Measurements from ENCODE around the gene DPH2.

DPH2 gene

DNA sequence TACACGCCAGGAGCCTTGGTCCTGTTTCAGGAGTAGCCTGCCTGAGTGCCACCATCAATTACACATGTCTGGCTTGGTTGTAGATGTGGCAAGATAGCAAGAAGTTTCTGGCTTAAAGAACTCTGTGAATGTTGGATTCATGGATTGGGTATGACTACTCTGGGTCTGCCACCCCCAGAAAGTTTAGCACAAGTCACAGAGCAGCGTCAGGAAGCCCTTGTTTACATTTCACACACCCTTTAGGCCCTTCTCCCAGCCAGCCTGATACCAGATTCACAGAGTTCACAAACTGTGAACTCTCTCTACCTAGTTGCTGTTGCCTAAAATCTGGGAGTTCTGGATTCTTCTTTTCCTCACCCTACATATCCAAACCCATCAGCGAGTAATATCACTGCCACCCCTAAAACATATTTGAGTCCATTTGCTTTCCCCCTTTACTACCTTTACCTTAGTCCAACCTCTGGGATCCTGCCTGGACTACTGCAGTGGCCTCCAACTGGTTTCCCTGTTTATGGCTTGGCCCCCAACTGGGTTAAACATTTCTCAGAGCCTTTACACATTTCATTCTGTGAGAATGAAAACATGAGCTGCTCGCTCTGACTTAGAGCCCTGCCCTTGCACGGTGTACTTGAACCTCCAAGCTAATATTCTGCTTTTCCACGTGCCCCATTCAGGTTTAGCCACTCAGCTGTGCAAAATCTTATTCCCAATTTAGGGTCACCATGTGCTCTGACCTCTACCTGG, 17.5 kb downstream of the DPH2 start:
- Histone ChIP-seq H3K9ac (ENCODE audit: low read length) (no peak overlapping the region), H3K9me3 (ENCODE audit: low read length) (no peaks in the 10 kb centered on the region), H3K4me1 (ENCODE audit: insufficient read depth, low read length) (peaks cover 15% of the 10 kb centered on the region), H3K27me3 (ENCODE audit: control insufficient read depth in 1 of 2, insufficient read depth in 2 of 2, low read length in 2 of 2) (no peaks in the 10 kb centered on the region), H3K36me3 (ENCODE audit: insufficient read depth, low read length) (peaks cover 8% of the 10 kb centered on the region), H3K27ac (ENCODE audit: low read depth, low read length) (no peak overlapping the region), H3K4me3 (ENCODE audit: low read depth in 1 of 2, low read length in 2 of 2) (no peak overlapping the region)

DNA sequence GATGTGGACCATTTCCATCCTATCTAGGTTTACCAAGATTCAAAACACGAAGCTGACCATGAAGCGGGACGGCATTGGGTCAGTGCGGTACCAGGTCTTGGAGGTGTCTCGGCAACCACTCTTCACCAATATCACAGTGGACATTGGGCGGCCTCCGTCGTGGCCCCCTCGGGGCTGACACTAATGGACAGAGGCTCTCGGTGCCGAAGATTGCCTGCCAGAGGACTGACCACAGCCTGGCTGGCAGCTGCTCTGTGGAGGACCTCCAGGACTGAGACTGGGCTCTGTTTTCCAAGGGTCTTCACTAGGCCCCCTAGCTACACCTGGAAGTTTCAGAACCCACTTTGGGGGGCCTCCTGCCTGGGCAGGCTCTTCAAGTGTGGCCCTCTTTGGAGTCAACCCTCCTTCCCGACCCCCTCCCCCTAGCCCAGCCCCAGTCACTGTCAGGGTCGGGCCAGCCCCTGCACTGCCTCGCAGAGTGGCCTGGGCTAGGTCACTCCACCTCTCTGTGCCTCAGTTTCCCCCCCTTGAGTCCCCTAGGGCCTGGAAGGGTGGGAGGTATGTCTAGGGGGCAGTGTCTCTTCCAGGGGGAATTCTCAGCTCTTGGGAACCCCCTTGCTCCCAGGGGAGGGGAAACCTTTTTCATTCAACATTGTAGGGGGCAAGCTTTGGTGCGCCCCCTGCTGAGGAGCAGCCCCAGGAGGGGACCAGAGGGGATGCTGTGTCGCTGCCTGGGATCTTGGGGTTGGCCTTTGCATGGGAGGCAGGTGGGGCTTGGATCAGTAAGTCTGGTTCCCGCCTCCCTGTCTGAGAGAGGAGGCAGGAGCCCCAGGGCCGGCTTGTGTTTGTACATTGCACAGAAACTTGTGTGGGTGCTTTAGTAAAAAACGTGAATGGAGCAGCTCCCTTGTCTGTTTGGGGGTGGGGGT, 20.7 kb downstream of the DPH2 start:
- Histone ChIP-seq H3K4me1 (ENCODE audit: insufficient read depth, low read length) (peaks cover 16% of the 10 kb centered on the region), H3K4me3 (ENCODE audit: low read depth in 1 of 2, low read length in 2 of 2) (peak overlapping the region; percentile 63 to 79), H3K9ac (ENCODE audit: low read length) (peak overlapping the region; percentile 57), H3K27ac (ENCODE audit: low read depth, low read length) (peak overlapping the region; percentile 75), H3K27me3 (ENCODE audit: control insufficient read depth in 1 of 2, insufficient read depth in 2 of 2, low read length in 2 of 2) (no peaks in the 10 kb centered on the region), H3K36me3 (ENCODE audit: insufficient read depth, low read length) (peaks cover 6% of the 10 kb centered on the region), H3K9me3 (ENCODE audit: low read length) (no peaks in the 10 kb centered on the region)

DNA sequence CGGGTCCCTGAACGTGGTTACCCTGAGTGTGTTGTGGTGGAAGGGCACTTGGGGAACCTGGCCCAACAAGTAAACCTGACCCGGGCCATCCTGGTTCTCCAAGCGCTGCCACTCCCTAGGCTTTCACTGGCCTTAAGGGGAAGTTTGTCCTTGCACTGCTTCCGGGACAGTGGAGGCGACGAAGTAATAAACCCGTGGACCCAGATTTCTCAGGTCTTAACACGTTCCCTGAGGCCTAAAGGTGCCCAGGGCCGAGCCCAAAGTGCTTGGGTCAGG, 21.3 kb downstream of the DPH2 start:
- H3K27ac ChIP-seq (ENCODE audit: low read depth, low read length), result peak overlapping the region; percentile 75
- peak overlapping the region; percentile 57 for H3K9ac ChIP-seq (ENCODE audit: low read length)

DNA sequence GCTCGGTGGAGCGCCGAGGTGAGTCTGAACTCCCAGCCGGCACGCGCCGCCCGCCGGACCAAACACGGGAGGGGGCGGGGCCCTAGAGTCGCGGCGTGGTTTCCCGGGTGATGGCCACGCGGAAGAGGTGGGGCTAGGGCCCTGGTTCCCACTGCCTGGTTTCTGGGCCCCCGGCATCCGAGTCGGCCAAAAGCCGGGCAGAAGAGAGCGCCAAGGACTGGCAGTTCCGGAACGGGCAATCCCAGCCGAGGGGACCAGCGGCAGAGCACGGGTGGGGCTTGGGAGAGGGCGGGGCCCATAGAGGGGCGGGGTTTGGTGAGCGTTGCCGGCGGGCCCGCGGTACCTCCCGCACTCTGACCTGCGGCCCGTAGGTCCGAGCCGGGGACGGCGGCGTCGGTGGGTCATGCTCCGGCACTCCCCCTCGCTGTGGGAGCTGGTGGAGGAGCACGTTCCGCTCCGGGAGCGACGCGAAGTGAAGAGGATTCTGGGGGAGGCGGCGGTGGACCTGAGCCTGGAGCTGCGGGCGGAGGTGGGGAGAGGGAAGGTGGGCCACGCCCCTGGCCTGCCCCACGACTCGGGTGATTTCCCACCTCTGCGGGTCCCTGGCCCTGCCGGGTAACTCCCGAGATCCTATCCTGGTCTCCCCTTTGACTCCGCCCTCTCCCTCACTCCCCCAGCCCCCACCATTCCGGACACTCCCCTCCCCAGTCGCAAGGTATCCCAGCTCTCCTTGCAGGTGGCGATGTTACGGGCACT, 21.8 kb downstream of the DPH2 start, which contains the start of gene CCDC24:
Gene CCDC24, plus strand, starts transcription at position 124 of the 756 bp plus-strand sequence. Its CDS starts 280 bp downstream, at position 404.
- Histone ChIP-seq H3K27ac (ENCODE audit: low read depth, low read length) (peak within 1 kb of the TSS; percentile 75), H3K27me3 (ENCODE audit: control insufficient read depth in 1 of 2, insufficient read depth in 2 of 2, low read length in 2 of 2) (no peaks in the 10 kb centered on the region), H3K4me1 (ENCODE audit: insufficient read depth, low read length) (peaks cover 16% of the 10 kb centered on the region), H3K36me3 (ENCODE audit: insufficient read depth, low read length) (no peaks in the 10 kb centered on the region), H3K9me3 (ENCODE audit: low read length) (no peaks in the 10 kb centered on the region), H3K4me3 (ENCODE audit: low read depth in 1 of 2, low read length in 2 of 2) (peak within 1 kb of the TSS; percentile 63 to 79), H3K9ac (ENCODE audit: low read length) (peak within 1 kb of the TSS; percentile 57)

More for the DNA sequence above, 21.3 kb downstream of the DPH2 start:
- Histone ChIP-seq H3K4me3 (ENCODE audit: low read depth in 1 of 2, low read length in 2 of 2) (peak overlapping the region; percentile 63 to 79), H3K9me3 (ENCODE audit: low read length) (no peaks in the 10 kb centered on the region), H3K4me1 (ENCODE audit: insufficient read depth, low read length) (peaks cover 16% of the 10 kb centered on the region), H3K36me3 (ENCODE audit: insufficient read depth, low read length) (peaks cover under 1% of the 10 kb centered on the region), H3K27me3 (ENCODE audit: control insufficient read depth in 1 of 2, insufficient read depth in 2 of 2, low read length in 2 of 2) (no peaks in the 10 kb centered on the region)

DNA sequence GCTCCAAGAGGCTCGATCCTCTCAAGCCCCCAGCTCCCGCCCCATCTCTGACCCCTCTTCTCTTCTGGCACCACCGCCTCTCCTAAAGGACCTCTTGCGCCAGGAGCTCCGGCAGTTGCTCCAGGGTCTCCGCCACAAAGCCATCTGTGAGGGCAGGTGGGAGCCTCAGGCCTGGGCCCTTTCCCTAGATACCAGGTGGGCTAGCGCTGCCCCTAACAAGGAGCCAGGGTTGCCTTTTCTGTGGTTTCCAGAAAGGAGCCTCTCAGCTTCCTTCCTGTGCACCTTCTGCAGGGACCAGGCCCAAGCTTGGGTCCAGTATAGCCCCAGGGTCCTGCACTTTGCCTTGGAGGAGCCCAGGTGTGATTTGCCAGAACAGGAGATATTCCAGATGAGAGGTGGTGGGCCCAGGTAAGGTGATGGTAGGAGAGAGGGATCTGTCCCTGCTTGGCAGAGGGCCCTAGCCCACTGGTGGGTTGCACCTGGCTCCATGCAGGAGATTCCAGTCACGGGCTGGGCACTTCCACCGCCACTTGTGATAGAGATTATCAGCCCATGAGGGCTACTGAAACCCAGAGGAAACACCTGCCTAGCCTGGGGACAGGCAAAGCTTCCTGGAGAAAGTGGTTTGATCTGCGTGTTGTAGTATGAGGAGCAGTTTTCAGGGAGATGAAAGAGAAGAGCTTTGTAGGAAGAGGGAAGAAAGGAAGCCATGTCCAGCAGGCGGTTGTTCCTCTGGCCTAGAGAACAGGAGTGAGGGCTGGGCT, 22.6 kb downstream of the DPH2 start:
- Histone ChIP-seq H3K27me3 (ENCODE audit: control insufficient read depth in 1 of 2, insufficient read depth in 2 of 2, low read length in 2 of 2) (no peaks in the 10 kb centered on the region), H3K9ac (ENCODE audit: low read length) (peak overlapping the region; percentile 57), H3K36me3 (ENCODE audit: insufficient read depth, low read length) (no peaks in the 10 kb centered on the region), H3K9me3 (ENCODE audit: low read length) (no peaks in the 10 kb centered on the region), H3K4me3 (ENCODE audit: low read depth in 1 of 2, low read length in 2 of 2) (peak overlapping the region; percentile 63 to 79), H3K4me1 (ENCODE audit: insufficient read depth, low read length) (peaks cover 16% of the 10 kb centered on the region), H3K27ac (ENCODE audit: low read depth, low read length) (peak overlapping the region; percentile 75)

DNA sequence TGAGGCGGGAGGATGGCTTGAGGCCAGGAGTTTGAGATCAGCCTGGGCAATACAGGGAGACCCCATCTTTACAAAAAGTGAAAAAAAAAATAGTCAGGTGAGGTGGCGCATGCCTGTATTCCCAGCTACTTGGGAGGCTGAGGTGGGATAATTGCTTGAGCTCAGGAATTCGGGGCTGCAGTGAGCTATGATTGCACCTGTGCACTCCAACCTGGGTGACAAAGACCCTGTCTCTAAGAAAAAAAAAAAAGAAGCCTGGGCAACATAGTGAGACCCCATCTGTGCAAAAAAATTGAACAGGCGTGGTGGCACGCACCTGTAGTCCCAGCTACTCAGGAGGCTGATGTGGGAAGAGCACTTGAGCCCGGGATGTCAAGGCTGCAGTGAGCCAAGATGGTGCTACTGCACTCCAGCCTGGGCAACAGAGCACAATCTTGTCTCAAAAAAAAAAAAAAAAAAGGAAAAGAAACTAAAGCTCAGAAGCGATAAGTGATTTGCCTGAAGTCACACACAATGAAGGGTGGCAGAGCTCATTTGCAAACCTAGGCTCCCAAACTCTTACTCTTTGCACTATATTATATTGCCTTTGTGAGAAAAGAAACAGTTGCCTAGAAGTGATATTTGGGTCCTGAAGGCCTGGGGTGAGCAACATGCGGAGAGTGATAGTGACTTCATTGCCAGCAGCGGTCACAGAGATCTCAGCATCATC, 23.6 kb downstream of the DPH2 start:
- H3K27me3 ChIP-seq (ENCODE audit: control insufficient read depth in 1 of 2, insufficient read depth in 2 of 2, low read length in 2 of 2), result no peaks in the 10 kb centered on the region
- no peak overlapping the region for H3K27ac ChIP-seq (ENCODE audit: low read depth, low read length)
- H3K36me3 ChIP-seq (ENCODE audit: insufficient read depth, low read length), result no peaks in the 10 kb centered on the region
- no peaks in the 10 kb centered on the region for H3K9me3 ChIP-seq (ENCODE audit: low read length)
- no peak overlapping the region for H3K4me3 ChIP-seq (ENCODE audit: low read depth in 1 of 2, low read length in 2 of 2)
- no peak overlapping the region for H3K9ac ChIP-seq (ENCODE audit: low read length)
- H3K4me1 ChIP-seq (ENCODE audit: insufficient read depth, low read length), result peaks cover 16% of the 10 kb centered on the region

DNA sequence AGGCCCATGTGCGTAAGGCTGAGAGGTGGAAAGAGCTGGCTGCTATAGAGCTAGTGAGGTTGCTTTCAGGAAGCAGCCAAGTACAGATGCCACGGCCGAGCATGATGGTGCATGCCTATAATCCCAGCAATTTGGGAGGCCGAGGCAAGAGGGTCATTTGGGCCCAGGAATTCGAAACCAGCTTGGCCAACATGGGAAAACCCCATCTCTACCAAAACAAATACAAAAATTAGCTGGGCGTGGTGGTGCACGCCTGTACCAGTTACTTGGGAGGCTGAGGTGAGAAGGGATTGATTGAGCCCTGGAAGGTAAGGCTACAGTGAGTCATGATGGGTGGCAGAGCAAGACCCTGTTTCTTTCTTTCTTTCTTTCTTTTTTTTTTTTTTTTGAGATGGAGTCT, 24.3 kb downstream of the DPH2 start:
- H3K27me3 ChIP-seq (ENCODE audit: control insufficient read depth in 1 of 2, insufficient read depth in 2 of 2, low read length in 2 of 2), result no peaks in the 10 kb centered on the region
- H3K4me3 ChIP-seq (ENCODE audit: low read depth in 1 of 2, low read length in 2 of 2), result no peak overlapping the region
- H3K9me3 ChIP-seq (ENCODE audit: low read length), result no peaks in the 10 kb centered on the region
- H3K4me1 ChIP-seq (ENCODE audit: insufficient read depth, low read length), result peaks cover 16% of the 10 kb centered on the region
- H3K36me3 ChIP-seq (ENCODE audit: insufficient read depth, low read length), result no peaks in the 10 kb centered on the region
- no peak overlapping the region for H3K9ac ChIP-seq (ENCODE audit: low read length)
- no peak overlapping the region for H3K27ac ChIP-seq (ENCODE audit: low read depth, low read length)

DNA sequence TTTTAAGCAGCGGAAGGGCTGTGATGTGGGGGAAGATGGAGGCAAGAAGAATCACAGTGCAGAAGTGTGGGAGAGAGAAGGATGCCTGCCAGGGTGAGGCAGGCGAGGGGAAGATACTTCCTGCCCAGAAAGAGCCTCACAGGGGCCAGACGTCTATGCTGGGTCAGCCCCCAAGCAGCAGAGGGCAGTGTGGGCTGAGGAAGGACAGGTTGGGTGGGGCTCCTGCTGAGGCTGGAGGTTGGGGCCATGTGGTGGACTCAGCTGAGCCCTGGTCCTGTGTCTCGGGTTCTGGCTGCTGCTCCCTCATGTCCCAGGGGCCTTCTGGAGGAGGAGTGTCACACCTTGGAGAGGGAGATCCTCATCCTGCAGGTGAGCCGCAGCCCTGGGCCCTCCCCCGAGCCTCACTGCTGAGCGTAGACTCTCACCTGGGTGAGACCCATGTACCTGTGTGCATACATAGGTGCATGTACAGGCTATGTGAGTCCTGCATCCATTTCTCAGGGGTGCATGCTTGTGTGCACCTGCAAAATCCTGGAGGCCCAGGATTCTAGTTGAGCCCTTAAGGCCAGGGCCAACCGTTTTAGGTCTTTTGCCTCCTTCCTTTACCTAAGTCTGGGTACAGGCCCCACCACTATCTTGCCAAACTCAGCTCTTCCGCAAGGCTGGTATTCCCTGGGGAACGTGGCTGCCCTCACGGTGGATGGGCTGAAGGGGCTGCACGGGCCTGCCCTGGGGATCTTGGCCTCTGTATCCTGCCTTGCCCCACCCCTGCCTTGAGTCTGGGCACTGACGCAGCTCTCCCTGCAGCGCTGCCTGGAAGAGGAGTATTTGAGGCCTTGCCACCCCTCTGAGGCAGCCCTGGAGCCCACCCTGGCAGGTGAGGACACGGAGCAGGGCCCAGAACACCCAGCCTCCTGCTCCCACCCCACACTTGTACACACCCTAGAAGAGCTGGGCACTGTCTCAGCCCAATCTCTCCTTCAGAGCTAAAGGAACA, 25.3 kb downstream of the DPH2 start:
- Histone ChIP-seq H3K9me3 (ENCODE audit: low read length) (no peaks in the 10 kb centered on the region), H3K4me1 (ENCODE audit: insufficient read depth, low read length) (peaks cover 16% of the 10 kb centered on the region), H3K27ac (ENCODE audit: low read depth, low read length) (no peak overlapping the region), H3K4me3 (ENCODE audit: low read depth in 1 of 2, low read length in 2 of 2) (no peak overlapping the region), H3K36me3 (ENCODE audit: insufficient read depth, low read length) (no peaks in the 10 kb centered on the region), H3K27me3 (ENCODE audit: control insufficient read depth in 1 of 2, insufficient read depth in 2 of 2, low read length in 2 of 2) (no peaks in the 10 kb centered on the region), H3K9ac (ENCODE audit: low read length) (no peak overlapping the region)

DNA sequence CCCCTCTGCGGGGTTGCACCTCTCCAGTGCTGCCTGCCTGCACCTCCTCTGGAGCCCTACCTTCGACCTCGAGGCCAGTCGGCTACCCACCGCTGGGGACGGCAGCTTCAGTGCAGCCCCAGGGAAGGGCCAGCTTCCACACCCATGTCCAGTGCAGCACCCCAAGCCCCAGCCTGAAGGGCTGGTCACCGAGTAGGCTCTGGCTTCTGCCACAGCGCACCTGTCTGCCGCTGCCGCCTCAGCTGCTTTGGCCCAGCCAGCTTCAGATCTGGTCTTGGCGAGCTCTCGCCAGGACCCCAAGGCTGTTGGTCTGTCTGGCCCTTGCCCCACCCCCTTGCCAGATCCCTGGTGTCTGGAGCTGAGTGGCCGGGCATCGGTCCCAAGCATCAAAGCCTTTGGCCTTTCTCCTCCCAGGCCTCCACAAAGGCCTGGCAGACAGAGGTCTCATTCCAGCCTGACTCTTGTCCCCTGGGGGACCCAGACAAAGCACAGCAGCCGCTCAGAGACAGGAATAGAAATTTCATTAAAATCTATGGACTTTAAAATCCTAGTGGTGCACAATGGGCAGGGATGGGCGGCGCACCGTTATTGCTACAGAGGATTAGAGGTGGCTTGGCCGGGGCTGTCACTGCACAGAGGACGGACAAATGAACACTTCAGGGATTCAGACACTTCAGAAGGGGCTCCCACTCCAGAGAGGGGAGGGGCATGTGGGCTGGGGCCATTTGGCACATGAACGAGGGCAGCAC, 26.3 kb downstream of the DPH2 start:
- Histone ChIP-seq H3K9me3 (ENCODE audit: low read length) (no peaks in the 10 kb centered on the region), H3K27me3 (ENCODE audit: control insufficient read depth in 1 of 2, insufficient read depth in 2 of 2, low read length in 2 of 2) (no peaks in the 10 kb centered on the region), H3K4me1 (ENCODE audit: insufficient read depth, low read length) (peaks cover 6% of the 10 kb centered on the region), H3K36me3 (ENCODE audit: insufficient read depth, low read length) (peaks cover 8% of the 10 kb centered on the region), H3K4me3 (ENCODE audit: low read depth in 1 of 2, low read length in 2 of 2) (no peak overlapping the region), H3K27ac (ENCODE audit: low read depth, low read length) (no peak overlapping the region), H3K9ac (ENCODE audit: low read length) (no peak overlapping the region)

All from muscle layer of colon (tissue), 2 donors.